NCI-H146 treated with DMSO at 0.1 percent for 48 hours (cell line): ENCODE results near the gene PCSK6.
A peak's percentile ranks its signal among the peaks of the same experiment; 100 is the strongest.
"Not testable (repeated sequence)": the region's sequence is repeated elsewhere in the genome, so short reads cannot be mapped to it uniquely, and the experiment has no call there.

ENCODE experiments used
- DNase-seq: peaks from one replicate; lab custom pipeline; 2025; ENCODE audit not compliant: unreplicated experiment; lab: John Stamatoyannopoulos, UW

The PCSK6 gene

GRCh38 chr15:101293122-101293521 is 196.4 kb downstream of the PCSK6 start:
- DNase-seq: no peak

GRCh38 chr15:101288905-101289513 is 200.5 kb downstream of the PCSK6 start:
- DNase-seq: no peak

- not testable (repeated sequence) for DNase-seq
These were observed 202.2 kb downstream of the PCSK6 start for GRCh38 chr15:101287342-101287741.

DNA sequence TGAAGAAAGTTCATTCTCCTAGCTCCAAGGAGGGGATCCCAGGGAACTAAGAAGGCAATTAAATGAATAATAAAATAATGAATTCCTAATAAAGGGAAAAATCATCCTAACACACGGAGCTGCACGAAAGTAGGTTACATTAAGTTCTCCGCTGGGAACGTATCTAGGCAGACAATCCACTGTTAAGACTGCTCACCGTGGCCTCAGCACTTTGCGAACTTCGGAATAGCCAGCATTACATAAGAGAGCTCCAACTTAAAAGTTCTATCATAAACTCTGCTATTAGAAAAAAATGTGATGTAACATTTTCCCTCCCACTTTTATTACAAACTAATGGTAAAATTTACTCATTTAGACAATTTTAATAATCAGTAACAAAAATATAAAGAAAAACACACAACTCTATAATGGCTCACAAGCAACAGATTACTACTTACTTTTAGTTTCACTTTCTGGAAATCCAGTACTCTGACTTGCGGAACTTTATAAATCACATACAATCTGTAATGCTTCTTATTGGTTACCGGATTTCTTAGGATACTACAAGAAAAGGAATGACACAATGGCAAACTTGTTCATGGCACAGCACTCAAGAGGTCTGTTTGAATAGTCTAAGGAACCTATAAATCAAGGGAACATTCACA is 202.9 kb downstream of the PCSK6 start:
- DNase-seq: no peak

DNA sequence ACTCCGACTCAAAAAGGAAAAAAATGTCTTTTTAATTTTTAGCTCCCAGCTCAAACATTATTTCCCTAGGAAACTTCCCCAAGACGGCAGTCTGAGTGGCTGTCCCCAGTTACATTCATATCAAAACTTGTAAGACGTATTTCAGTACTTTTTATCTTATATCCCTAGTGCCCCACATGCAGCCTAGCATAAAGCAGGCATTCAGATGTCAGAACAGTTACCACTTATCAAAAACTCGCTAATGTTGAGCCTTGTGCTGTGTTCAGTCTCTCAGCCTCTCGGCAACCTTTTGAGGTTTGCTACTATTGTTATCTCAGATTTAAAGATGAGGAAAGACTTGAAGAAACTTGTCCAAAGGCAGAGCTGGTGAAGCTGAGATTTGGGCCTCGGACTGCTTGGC is 205.6 kb downstream of the PCSK6 start:
- no peak for DNase-seq

DNA sequence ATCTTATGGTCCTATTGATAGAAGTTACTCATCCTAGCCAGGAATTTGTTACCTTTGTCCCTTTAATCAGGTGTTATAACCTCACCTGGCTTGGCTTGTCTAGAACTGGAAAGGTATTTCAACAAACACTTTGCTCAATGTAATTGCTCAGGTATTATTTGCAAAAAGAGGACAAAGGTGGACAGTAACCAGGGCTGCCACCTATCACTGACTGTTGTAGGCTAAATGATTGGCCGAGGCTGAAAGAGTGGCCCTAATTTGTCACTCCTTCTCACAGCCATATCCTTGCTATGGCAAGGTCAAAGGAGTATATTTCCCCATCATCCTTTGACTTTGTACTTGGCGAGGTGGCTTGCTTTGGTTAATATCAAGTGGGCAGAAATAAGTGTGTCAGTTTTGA is 209.5 kb downstream of the PCSK6 start:
- no peak for DNase-seq

GRCh38 chr15:101277943-101278564 is 211.5 kb downstream of the PCSK6 start:
- DNase-seq: no peak

DNA sequence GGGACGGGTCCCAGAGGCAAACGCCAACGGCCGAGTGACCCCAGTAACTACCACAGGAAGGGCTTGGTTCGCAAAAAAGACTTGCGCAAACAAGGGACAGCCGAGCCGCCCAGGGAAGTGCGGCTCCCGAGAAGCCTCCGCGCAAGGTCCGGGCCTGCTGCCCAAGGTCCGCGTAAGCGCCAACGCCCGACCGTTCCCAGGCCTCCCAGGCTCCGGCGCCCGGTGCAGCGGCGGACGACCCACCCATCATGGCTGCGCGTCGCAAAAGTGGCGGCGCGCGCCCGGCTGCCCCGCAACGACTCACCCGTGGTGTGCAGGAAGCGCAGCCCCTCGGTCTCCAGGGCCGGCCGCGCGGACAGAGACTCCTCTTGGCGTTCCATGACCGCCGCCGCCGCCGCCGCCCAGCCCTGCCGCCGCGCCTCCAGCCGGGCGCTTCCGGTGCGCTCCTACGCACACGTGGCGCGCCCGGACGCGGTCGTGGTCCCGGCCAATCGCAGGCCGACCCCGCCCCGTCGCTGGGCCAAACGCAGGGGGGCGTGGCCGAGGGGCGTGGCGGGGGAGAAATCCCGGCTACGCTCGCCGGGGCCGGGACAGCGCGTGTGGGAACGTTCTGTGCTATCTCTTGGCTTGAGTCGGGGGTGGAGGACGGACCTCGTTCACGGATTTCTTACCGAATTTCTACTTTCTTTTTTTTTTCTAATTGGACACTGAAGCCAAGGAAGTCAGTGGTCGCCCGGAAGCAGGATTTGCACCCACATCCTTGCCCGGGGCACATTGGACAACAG is 212.3 kb downstream of the PCSK6 start, which contains the start of gene SELENOS:
Gene SELENOS (minus strand): TSS at position 448 of the 785 bp plus-strand sequence. CDS start 68 bp downstream, at position 380.
- DNase-seq: peak; percentile 69

DNA sequence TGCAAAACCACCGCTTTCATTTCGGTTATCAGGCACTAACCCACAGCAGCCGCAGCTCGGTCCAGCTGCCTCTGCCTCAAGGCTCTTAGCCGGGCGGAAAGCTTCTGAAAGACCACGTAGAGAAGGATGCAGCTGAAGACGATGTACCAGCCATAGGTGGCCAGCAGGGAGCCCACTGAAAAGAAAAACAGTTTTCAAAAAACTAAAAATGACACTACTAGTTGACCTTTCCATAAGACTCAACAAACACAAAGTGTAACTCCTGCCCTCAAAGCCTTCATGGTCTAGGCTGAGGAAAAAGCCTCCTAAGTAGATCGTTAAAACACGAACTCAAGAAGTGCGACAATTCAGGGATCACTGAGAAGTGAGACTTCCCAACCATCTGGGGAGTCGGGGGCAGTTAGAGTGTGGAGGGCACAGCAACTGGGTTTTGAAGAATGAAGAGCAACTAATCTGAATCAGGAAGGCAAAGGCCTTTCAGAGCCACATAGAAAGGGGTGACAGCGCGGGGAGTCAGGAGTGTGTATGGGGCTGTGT is 212.9 kb downstream of the PCSK6 start:
- no peak for DNase-seq

DNA sequence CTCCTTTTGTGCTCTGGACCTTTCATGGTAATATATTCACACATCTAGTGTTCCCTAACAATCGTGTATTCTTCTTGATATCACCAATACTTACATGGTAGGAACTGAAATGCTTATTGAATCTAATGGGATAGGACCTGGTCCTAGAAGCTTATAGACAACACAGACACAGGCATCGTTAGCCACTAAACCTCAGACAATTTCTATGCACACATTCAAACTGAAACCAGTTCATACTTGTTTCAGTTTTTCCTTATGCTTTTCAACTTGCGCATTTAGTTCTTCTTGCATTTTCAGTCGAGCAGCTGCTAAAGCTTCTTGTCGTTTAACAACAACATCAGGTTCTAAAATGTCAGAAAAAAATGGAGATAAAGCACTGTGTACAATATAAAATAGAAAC is 214.5 kb downstream of the PCSK6 start:
- no peak for DNase-seq

GRCh38 chr15:101273534-101273933 is 216.0 kb downstream of the PCSK6 start:
- DNase-seq: no peak

GRCh38 chr15:101272584-101272983 is 216.9 kb downstream of the PCSK6 start:
- no peak for DNase-seq

GRCh38 chr15:101269479-101270223 is 219.9 kb downstream of the PCSK6 start:
- DNase-seq: no peak

GRCh38 chr15:101267320-101268104 is 222.0 kb downstream of the PCSK6 start:
- DNase-seq: no peak

- no peak for DNase-seq
These were observed 222.7 kb downstream of the PCSK6 start for GRCh38 chr15:101266787-101267186.

DNA sequence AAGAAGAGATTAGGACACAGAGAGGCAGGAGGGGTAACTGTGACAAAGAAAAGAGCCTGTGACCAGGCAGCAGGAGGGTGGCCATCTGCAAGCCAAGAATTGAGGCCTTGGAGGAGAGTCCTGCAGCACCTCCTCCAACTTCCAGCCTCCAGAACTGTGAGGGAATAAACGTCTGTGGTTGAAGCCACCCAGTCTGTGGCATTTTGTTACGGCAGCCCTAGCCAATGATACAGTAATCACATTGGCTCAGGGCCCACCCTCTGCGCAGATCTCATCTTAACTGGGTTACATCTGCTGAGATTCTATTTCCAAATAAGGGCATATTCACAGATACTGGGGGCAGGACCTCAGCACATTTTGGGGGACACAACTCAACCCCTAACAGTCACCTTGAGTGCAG is 223.5 kb downstream of the PCSK6 start:
- no peak for DNase-seq

- DNase-seq: no peak
These were observed 224.4 kb downstream of the PCSK6 start for GRCh38 chr15:101264911-101265641.

GRCh38 chr15:101264011-101264410 is 225.5 kb downstream of the PCSK6 start:
- no peak for DNase-seq

- no peak for DNase-seq
These were observed 227.0 kb downstream of the PCSK6 start for GRCh38 chr15:101262551-101262950.
